T-helper 1 cell treated with Interleukin-12 subunit alpha and Interleukin-12 subunit beta and Interleukin-4 antibody, amounts not matched to agents 30 μg/mL and 1 μg/mL, for 36 hours (primary cell): Measurements from ENCODE around the gene RPL3.
"Not testable (repeated sequence)": the region's sequence is repeated elsewhere in the genome, so short reads cannot be mapped to it uniquely, and the experiment has no call there.

ENCODE experiments used
- H3K27ac Mint-ChIP-seq: one replicate; pipeline ENCODE4 v1.8.0; 2021; ENCODE audit warnings: mild to moderate bottlenecking, mixed read lengths
- H3K27me3 Mint-ChIP-seq: one replicate; pipeline ENCODE4 v1.8.0; 2021; ENCODE audit warnings: low read depth, mixed read lengths
- H3K36me3 Mint-ChIP-seq: one replicate; pipeline ENCODE4 v1.8.0; 2021; ENCODE audit warnings: low read depth, mixed read lengths
- H3K4me1 Mint-ChIP-seq: one replicate; pipeline ENCODE4 v1.8.0; 2021; ENCODE audit warnings: low read depth, mixed read lengths
- H3K4me3 Mint-ChIP-seq: one replicate; pipeline ENCODE4 v1.8.0; 2021; ENCODE audit warnings: mild to moderate bottlenecking, moderate library complexity, mixed read lengths
- H3K9me3 Mint-ChIP-seq: one replicate; pipeline ENCODE4 v1.8.0; 2021; ENCODE audit warnings: mixed read lengths

RPL3 gene

DNA sequence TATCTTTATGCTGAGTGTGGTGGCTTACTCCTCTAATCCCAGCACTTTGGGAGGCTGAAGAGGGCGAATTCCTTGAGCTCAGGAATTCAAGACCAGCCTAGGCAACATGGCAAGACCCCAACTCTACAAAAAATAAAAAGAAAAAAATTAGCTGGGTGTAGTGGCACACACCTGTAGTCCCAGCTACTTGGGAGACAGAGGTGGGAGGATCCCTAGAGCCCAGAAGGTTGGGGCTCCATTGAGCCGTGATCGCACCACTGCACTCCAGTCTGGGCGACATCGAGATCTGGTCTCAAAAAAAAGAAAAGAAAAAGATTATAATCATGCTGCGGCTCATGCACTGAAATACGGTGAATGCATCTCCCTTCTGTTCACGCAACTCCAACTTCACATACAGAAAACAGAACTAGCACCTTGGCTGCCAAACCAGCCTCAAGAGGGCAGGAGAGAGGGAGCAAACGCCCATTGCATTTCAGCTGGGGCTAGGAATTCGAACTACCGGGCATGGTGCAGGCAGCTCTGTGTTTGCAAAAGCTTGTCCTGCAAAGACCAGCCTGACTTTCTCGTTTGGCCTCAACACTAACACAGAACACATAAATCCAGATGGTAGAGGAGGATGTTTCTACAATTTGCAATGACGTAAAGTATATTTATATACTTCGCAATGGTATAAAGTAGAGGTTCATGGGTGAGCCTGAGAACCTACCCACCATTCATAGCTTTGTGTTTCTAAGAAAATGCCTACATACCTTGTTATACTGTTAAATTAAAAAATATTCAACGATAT lies 24.0 kb upstream of the RPL3 start:
- no peaks in the 10 kb centered on the region for H3K36me3 Mint-ChIP-seq
- no peaks in the 10 kb centered on the region for H3K9me3 Mint-ChIP-seq
- H3K27ac Mint-ChIP-seq, result no peak overlapping the region
- H3K4me1 Mint-ChIP-seq, result peaks cover 3% of the 10 kb centered on the region
- no peak overlapping the region for H3K4me3 Mint-ChIP-seq
- H3K27me3 Mint-ChIP-seq, result peaks cover 46% of the 10 kb centered on the region

DNA sequence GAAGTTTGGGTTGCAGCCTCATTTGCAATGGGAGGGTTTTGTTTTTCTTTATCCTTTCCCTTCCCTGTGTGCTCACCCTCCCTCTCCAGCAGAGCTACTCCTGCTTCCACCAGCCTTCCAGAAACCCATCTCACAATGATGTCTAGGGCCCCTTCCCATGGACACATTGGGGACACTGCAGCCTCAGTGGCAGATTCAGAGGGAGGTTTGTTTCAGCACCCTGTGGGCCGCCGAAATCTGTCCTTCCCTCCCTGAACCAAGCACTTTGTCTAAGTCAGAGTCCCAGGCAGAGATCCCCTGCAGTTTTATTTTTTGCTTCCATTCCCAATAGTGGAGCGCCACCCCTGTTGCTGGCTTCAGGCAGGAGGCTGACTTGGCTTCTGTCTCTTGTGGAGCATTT lies 21.8 kb upstream of the RPL3 start:
- H3K9me3 Mint-ChIP-seq, result no peaks in the 10 kb centered on the region
- no peaks in the 10 kb centered on the region for H3K36me3 Mint-ChIP-seq
- H3K27me3 Mint-ChIP-seq, result peaks cover 35% of the 10 kb centered on the region
- H3K27ac Mint-ChIP-seq, result no peak overlapping the region
- H3K4me3 Mint-ChIP-seq, result no peak overlapping the region
- peaks cover 3% of the 10 kb centered on the region for H3K4me1 Mint-ChIP-seq

DNA sequence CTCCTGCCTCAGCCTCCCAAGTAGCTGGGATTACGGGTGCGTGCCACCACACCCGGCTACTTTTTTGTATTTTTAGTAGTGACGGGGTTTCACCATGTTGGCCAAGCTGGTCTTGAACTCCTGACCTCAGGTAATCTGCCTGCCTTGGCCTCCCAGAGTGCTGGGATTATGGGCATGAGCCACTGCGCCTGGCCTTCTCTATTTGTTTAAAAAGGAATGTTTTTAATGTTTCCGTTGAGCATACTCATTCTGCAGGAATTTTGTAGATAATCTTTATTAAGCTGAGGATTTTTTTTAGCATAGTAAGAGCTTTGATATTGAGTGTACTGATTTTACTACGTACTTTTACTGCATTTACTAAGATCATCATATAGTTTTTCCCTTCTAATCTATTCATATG lies 20.4 kb upstream of the RPL3 start:
- H3K36me3 Mint-ChIP-seq, H3K4me1 Mint-ChIP-seq, H3K27ac Mint-ChIP-seq, H3K9me3 Mint-ChIP-seq, H3K4me3 Mint-ChIP-seq: not testable (repeated sequence)
- peaks cover 35% of the 10 kb centered on the region for H3K27me3 Mint-ChIP-seq

DNA sequence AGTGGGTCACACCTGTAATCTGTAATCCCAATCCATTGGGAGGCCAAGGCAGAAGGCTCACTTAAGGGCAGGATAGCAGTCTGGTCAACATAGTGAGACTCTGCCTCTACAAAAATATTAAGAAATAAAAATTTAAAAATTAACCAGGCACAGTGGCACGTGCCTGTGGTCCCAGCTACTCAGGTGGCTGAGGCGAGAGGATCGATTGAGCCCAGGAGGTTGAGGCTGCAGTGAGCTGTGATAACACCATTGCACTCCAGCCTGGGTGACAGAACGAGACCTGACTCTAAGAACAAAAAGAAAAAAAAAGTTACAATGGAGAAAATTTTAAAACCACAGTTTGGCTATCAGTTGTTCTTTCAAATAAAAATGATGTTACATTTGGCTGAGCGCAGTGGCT lies 17.0 kb upstream of the RPL3 start:
- H3K27me3 Mint-ChIP-seq, result peaks cover 13% of the 10 kb centered on the region
- no peaks in the 10 kb centered on the region for H3K4me1 Mint-ChIP-seq
- H3K36me3 Mint-ChIP-seq, result no peaks in the 10 kb centered on the region
- no peak overlapping the region for H3K4me3 Mint-ChIP-seq
- no peak overlapping the region for H3K27ac Mint-ChIP-seq
- no peaks in the 10 kb centered on the region for H3K9me3 Mint-ChIP-seq

DNA sequence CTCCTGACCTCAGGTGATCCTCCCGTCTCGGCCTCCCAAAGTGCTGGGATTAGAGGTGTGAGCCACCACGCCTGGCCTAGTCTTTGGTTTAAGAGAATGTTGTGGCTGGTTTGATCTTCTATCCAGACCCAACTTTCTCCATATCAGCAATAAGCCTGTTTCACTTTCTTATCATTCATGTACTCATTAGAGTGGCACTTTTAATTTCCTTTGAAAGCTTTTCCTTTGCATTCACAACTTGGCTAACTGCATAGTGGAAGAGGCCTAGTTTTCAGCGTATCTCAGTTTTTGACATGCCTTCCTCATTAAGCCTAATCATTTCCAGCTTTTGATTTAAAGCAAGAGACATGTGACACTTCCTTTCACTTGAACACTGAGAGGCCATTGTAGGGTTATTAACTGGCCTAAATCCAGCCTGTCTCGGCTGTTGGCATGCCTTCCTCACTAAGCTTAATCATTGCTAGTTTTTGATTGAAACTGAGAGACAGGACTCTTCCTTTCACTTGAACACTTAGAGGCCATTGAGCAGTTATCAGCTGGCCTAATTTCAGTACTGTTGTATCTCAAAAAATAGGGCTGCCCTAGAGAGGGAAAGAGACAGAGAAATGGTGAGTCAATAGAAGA lies 13.1 kb upstream of the RPL3 start:
- Mint-ChIP-seq H3K4me3 (no peak overlapping the region), H3K36me3 (no peaks in the 10 kb centered on the region), H3K9me3 (no peaks in the 10 kb centered on the region), H3K27me3 (no peaks in the 10 kb centered on the region), H3K27ac (no peak overlapping the region), H3K4me1 (no peaks in the 10 kb centered on the region)

DNA sequence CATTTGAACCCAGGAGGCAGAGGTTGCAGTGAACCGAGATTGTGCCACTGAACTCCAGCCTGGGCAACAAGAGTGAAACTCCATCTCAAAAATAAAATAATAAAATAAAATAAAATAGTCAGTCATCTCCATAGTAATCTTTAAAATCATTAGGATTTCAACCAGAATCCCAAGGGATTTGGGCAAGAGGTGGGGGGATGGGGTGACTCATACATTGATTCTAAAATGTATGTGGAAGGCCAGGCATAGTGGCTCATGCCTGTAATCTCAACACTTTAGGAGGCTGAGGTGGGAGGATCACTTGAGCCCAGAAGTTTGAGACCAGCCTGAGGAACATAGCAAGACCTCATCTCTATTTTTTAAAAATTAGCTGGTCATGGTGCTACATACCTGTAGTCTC lies 11.1 kb upstream of the RPL3 start:
- not testable (repeated sequence) for H3K9me3 Mint-ChIP-seq, H3K27ac Mint-ChIP-seq, H3K4me1 Mint-ChIP-seq, H3K36me3 Mint-ChIP-seq, H3K27me3 Mint-ChIP-seq, H3K4me3 Mint-ChIP-seq

DNA sequence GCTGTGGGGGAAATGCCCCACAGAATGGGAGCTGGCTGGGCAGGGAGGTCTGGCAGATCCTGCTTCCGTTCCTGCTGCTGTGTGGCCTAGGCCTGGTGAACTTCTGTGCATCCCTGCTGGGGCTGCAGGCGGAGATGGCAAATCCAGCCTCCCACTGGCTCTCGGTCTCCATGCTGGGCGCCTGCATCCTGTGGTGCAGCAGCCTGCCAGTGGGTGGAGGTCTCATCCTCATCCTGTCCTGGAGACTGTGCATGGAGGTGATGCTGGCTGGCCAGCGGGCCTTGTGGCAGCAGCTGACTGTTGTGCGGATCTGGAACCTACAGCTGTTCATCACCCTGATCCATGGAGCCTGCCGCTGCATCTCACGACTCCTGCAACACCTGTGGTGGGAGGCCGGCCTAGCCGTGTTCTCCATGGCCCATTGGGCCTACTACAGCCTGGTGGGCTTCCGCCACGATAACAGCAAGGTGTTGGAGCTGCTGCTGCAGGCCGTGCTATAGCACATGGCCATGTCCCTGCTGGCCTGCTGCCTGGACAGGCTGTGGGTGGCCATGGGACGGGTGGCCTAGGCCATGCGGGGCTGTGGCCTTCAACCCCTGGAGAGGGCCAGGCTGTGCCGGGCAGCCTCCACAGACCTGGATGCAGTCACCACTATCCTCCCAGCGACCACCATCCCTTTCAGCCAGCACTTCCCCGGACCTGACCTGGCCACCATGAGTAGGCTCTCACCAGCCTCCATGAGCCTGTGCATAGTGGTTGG lies 8.8 kb upstream of the RPL3 start:
- Mint-ChIP-seq H3K27ac (no peak overlapping the region), H3K27me3 (peaks cover 13% of the 10 kb centered on the region), H3K9me3 (no peaks in the 10 kb centered on the region), H3K36me3 (no peaks in the 10 kb centered on the region), H3K4me3 (no peak overlapping the region), H3K4me1 (no peaks in the 10 kb centered on the region)

DNA sequence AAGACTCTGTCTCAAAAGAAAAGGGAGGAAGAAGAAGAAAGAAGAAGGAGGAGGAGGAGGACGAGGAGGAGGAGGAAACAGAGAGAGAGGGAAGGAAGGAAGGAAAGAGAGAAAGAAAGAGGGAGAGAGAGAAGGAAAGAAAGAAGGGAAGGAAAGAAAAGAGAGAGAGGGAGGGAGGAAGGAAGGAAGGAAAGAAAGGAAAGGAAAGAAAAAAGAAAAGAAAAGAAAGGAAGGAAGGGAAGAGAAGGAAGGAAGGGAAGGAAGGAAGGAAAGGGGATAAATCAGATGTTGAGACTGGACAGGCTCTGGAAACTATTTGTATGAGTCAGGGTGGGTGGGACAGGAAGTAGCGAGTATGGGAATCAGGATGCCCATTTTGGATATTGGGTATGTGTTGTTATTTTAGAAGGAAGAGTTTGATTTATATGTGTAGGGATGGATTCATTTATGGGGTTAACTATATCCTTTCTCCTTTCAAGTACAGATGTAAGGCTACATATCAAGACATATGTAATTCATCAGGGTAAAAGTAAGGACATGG lies 6.0 kb upstream of the RPL3 start:
- peaks cover 13% of the 10 kb centered on the region for H3K27me3 Mint-ChIP-seq
- no peaks in the 10 kb centered on the region for H3K36me3 Mint-ChIP-seq
- no peaks in the 10 kb centered on the region for H3K9me3 Mint-ChIP-seq
- H3K4me1 Mint-ChIP-seq, result peaks cover 2% of the 10 kb centered on the region
- no peak overlapping the region for H3K4me3 Mint-ChIP-seq
- no peak overlapping the region for H3K27ac Mint-ChIP-seq

DNA sequence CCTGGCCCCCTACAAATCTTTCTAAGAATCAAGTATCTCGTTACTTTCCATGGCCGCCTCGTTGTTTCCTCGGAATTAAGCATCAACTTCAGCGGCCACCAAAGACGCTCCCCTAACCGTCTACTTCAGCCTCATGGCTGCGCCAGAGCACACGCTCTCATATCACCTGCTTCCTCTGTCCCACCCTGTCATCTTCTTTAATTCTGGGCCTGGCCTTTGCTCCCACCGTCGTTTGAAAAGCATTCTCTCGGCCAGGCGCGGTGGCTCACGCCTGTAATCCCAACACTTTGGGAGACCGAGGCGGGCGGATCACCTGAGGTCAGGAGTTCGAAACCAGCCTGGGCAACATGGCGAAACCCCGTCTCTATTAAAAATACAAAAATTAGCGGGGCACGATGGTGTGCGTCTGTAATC lies 1.2 kb upstream of the RPL3 start:
- Mint-ChIP-seq H3K4me3 (peak overlapping the region; percentile 96), H3K36me3 (peaks cover 38% of the 10 kb centered on the region), H3K4me1 (peaks cover 35% of the 10 kb centered on the region), H3K27ac (peak overlapping the region; percentile 96)
- not testable (repeated sequence) for H3K27me3 Mint-ChIP-seq, H3K9me3 Mint-ChIP-seq

DNA sequence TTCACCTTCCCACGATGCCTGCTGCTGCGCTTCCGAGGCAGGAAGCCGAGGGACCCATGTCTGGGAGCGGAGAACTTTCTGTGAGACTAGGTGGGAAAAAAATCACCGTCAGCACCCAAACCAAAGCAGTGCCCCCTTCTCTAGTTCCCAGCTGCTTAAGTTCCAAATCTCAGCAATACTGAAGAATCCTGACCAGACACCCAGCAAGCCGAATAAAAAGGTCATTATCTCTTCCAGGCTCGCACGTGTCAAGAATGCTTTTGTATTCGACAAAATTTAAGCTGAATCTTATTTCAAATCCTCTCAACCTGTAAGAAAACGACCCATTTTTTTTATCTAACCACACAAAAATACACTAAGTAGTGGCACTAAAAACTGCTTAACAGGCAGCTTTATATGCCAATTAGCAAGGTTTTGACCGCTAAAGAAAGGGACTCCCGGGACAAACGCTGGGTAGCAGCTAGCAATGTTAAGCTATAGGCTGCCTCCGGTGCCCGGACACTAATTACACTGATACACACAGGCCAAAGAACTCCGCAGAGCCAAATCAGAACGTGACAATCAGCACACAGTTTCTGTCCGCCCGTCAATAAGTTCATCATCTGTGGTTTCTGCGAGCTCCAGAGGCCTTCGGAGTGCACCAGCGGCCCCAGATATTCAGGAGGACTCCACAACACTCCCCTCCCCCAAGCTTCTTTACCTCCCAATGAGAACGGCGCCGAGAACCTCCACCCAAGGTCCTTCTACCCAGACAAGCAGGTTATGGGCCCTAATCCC lies 728 bp downstream of the RPL3 start:
- H3K36me3 Mint-ChIP-seq, result peaks cover 49% of the 10 kb centered on the region
- H3K27ac Mint-ChIP-seq, result peak overlapping the region; percentile 96
- H3K27me3 Mint-ChIP-seq, result no peaks in the 10 kb centered on the region
- no peaks in the 10 kb centered on the region for H3K9me3 Mint-ChIP-seq
- peaks cover 39% of the 10 kb centered on the region for H3K4me1 Mint-ChIP-seq
- H3K4me3 Mint-ChIP-seq, result peak overlapping the region; percentile 96

DNA sequence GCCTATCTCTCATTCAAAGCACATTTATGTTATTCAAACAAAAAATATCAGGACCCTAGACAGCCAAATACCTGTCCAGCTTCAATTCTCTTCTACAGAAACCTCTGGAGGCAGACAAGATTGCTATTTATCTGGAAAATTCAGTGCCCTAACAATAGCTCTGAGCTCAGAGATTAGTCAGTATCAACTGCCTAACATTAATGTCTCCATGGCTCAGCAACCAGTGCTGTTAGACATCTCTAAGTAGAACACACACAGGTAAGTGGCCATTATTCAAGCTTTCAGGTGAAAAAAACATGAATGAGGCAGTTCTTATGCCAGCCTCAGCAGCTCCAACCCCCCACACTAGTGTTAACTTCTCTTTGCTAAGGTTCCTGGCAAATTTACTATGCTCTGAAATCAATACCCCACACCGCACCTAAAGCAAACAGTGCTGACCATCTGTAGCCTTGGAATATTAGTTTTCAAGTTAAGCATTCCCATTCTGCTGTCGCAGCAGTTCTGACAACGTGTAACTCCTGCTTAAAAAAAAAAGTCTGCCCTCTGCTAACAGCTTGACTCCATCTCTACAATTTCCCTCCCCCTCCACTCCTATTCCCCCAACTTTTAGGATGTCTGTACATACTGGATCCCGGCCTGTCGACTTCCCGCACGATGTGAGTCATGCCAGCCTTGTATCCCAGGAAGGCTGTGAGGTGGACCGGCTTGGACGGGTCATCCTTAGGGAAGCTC lies 1.5 kb downstream of the RPL3 start:
- peak overlapping the region; percentile 96 for H3K27ac Mint-ChIP-seq
- H3K9me3 Mint-ChIP-seq, result no peaks in the 10 kb centered on the region
- peak overlapping the region; percentile 96 for H3K4me3 Mint-ChIP-seq
- no peaks in the 10 kb centered on the region for H3K27me3 Mint-ChIP-seq
- peaks cover 57% of the 10 kb centered on the region for H3K36me3 Mint-ChIP-seq
- H3K4me1 Mint-ChIP-seq, result peaks cover 39% of the 10 kb centered on the region

DNA sequence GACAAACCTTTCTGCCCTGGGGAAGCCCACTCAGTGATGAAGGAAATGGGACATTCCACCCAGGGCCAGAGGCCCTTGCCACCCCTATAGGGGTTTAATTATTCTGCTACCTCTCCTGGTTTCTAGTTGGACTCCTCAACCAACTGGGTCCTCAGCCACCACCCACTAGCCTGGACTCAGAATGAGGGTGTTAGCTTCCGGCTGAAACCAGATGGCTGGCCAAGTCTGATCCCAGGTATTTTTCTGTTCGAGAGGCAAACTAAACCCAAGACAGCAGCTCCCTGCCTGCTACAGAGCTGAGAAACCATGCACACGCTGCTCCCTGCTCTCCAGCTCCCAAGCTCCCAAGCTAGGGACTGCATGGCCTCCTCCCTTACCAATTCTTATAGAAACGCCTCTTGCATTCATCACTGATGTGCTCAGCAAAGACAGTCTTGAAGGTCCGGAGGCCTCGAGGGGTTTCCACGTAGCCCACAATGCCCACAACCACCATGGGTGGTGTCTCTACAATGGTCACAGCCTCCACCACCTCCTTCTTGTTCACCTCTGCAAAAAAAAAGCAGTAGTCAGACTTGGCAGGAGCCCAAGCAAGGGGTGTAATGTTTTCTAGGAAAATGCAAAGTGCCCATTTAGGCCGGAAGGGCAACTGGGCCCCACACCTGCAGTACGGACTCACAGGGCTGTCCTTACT lies 2.2 kb downstream of the RPL3 start:
- Mint-ChIP-seq H3K36me3 (peaks cover 62% of the 10 kb centered on the region), H3K27me3 (no peaks in the 10 kb centered on the region), H3K4me1 (peaks cover 39% of the 10 kb centered on the region), H3K4me3 (peak overlapping the region; percentile 96), H3K27ac (peak overlapping the region; percentile 52), H3K9me3 (no peaks in the 10 kb centered on the region)

DNA sequence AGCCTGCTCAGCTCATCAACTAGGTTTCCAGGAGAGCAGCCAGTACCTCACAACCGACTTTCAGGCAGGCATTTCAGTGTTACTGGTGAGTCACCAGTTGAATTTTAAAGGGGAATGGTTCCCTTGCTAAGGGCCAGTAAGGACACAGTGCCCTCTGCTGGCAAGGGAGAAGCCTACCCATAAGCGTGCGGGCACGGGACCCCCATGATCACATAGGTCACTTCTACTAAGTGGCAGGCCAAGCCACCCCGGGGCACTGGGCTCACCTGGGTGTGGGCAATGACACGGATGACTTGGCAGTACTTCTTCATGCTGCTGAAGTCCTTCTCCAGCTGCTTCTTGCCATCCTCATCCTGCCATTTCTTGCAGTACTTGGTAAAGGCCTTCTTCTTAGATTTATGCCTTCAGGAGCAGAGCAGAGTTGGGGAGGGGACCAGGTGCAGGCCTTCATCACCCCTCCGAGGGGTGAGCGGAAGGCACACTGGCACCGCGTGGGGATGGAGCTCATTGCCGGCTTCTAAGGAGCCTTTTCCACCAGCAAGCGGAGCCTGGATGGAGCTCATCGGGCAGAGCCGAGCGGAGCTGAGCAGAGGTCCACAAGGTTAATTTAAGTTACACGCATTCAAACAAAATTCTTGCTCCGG lies 2.9 kb downstream of the RPL3 start:
- Mint-ChIP-seq H3K4me1 (peaks cover 41% of the 10 kb centered on the region), H3K36me3 (peaks cover 65% of the 10 kb centered on the region), H3K27ac (peak overlapping the region; percentile 50), H3K27me3 (no peaks in the 10 kb centered on the region), H3K9me3 (no peaks in the 10 kb centered on the region), H3K4me3 (peak overlapping the region; percentile 96)
